H9 (cell line): ENCODE measurements around the gene NOS3. TPM values are rescaled to one million over a fixed set of nuclear protein-coding genes. Genes with fewer than 3 reads are reported as not detected.

Experiments used
- DNase-seq: peaks from one replicate; pipeline ENCODE4 v3.0.0-alpha.2; 2017
- H2AFZ ChIP-seq: one replicate; pipeline ENCODE4 v1.6.1; 2013; ENCODE audit warnings: mild to moderate bottlenecking, low read length, control low read depth, moderate library complexity
- H2AK5ac ChIP-seq: 2 replicates; pipeline ENCODE4 v1.6.1; 2013; ENCODE audit warnings: low read length, control low read depth, mixed read lengths; ENCODE audit not compliant: insufficient read length
- H2BK120ac ChIP-seq: one replicate; pipeline ENCODE4 v1.6.1; 2013; ENCODE audit warnings: low read depth, mild to moderate bottlenecking, low read length, control low read depth, inconsistent platforms; ENCODE audit not compliant: poor library complexity, severe bottlenecking
- H2BK12ac ChIP-seq: 2 replicates; pipeline ENCODE4 v1.6.1; 2013; ENCODE audit warnings: low read length, control low read depth, mixed read lengths, low read depth; ENCODE audit not compliant: insufficient read length
- H2BK15ac ChIP-seq: 2 replicates; pipeline ENCODE4 v1.6.1; 2013; ENCODE audit warnings: low read depth, low read length, control low read depth
- H2BK20ac ChIP-seq: one replicate; pipeline ENCODE4 v1.6.1; 2013; ENCODE audit warnings: low read depth, mild to moderate bottlenecking, low read length, control low read depth, inconsistent platforms; ENCODE audit not compliant: poor library complexity, severe bottlenecking
- H2BK5ac ChIP-seq: 2 replicates; pipeline ENCODE4 v1.6.1; 2013; ENCODE audit warnings: low read length, control low read depth, mixed read lengths; ENCODE audit not compliant: insufficient read length
- H3K14ac ChIP-seq: 2 replicates; pipeline ENCODE4 v1.6.1; 2013; ENCODE audit warnings: low read length, control low read depth; ENCODE audit not compliant: insufficient read depth
- H3K18ac ChIP-seq: 2 replicates; pipeline ENCODE4 v1.6.1; 2013; ENCODE audit warnings: low read depth, mild to moderate bottlenecking, mixed read lengths, low read length, control low read depth; ENCODE audit not compliant: insufficient read length
- H3K23ac ChIP-seq: 2 replicates; pipeline ENCODE4 v1.6.1; 2013; ENCODE audit warnings: low read length, control low read depth, mixed read lengths, low read depth; ENCODE audit not compliant: insufficient read length
- H3K23me2 ChIP-seq: 2 replicates; pipeline ENCODE4 v1.6.1; 2013; ENCODE audit warnings: low read depth, mild to moderate bottlenecking, mixed read lengths, low read length, control low read depth; ENCODE audit not compliant: insufficient read length, poor library complexity, severe bottlenecking
- H3K27ac ChIP-seq: 2 replicates; pipeline ENCODE4 v1.5.1; 2013; ENCODE audit warnings: low read length, control low read depth, mixed read lengths, low read depth; ENCODE audit not compliant: insufficient read length
- H3K27me3 ChIP-seq: 2 replicates; pipeline ENCODE4 v1.6.1; 2013; ENCODE audit warnings: low read length, control low read depth, inconsistent platforms; ENCODE audit not compliant: insufficient read depth
- H3K4ac ChIP-seq: 2 replicates; pipeline ENCODE4 v1.6.1; 2013; ENCODE audit warnings: low read depth, mild to moderate bottlenecking, control low read depth, inconsistent platforms, low read length, moderate library complexity
- H3K4me1 ChIP-seq: 2 replicates; pipeline ENCODE4 v1.6.1; 2013; ENCODE audit warnings: low read length, control low read depth, inconsistent platforms; ENCODE audit not compliant: insufficient read depth
- H3K4me2 ChIP-seq: 2 replicates; pipeline ENCODE4 v1.6.1; 2013; ENCODE audit warnings: low read length, control low read depth, mixed read lengths; ENCODE audit not compliant: insufficient read length, insufficient read depth
- H3K56ac ChIP-seq: 2 replicates; pipeline ENCODE4 v1.6.1; 2013; ENCODE audit warnings: low read depth, mild to moderate bottlenecking, mixed read lengths, low read length, control low read depth; ENCODE audit not compliant: insufficient read length
- H3K79me1 ChIP-seq: 2 replicates; pipeline ENCODE4 v1.6.1; 2013; ENCODE audit warnings: low read depth, mild to moderate bottlenecking, moderate library complexity, low read length, control low read depth, inconsistent platforms; ENCODE audit not compliant: insufficient read depth, poor library complexity, severe bottlenecking
- H3K79me2 ChIP-seq: 2 replicates; pipeline ENCODE4 v1.6.1; 2013; ENCODE audit warnings: low read length, control low read depth, inconsistent platforms; ENCODE audit not compliant: insufficient read depth
- H3K9ac ChIP-seq: 2 replicates; pipeline ENCODE4 v1.6.1; 2013; ENCODE audit warnings: low read length, control low read depth, mixed read lengths; ENCODE audit not compliant: insufficient read length; ENCODE audit errors: extremely low read depth
- H3K9me3 ChIP-seq: one replicate; pipeline ENCODE4 v1.6.1; 2013; ENCODE audit warnings: low read depth, low read length, inconsistent platforms; ENCODE audit not compliant: control insufficient read depth
- H3T11ph ChIP-seq: one replicate; pipeline ENCODE4 v1.6.1; 2013; ENCODE audit warnings: mild to moderate bottlenecking, low read length, control low read depth, inconsistent platforms
- H4K20me1 ChIP-seq: one replicate; pipeline ENCODE4 v1.6.1; 2013; ENCODE audit not compliant: control insufficient read depth, insufficient read length, insufficient read depth
- H4K5ac ChIP-seq: 2 replicates; pipeline ENCODE4 v1.6.1; 2013; ENCODE audit warnings: low read depth, mild to moderate bottlenecking, mixed read lengths, low read length, control low read depth; ENCODE audit not compliant: insufficient read length
- H4K8ac ChIP-seq: replicated peaks from 2 replicates; pipeline ENCODE4 v1.6.1; 2013; ENCODE audit warnings: low read length, control low read depth, mixed read lengths, low read depth; ENCODE audit not compliant: insufficient read length
- H4K91ac ChIP-seq: 2 replicates; pipeline ENCODE4 v1.6.1; 2013; ENCODE audit warnings: low read depth, mild to moderate bottlenecking, moderate library complexity, mixed read lengths, low read length, control low read depth; ENCODE audit not compliant: insufficient read length
- H3K27ac Mint-ChIP-seq, 3 experiments: 2 replicates in 2 of 3; 3 replicates in 1 of 3; pipeline ENCODE4 v1.8.0; 2020 to 2021; ENCODE audit warnings: mixed read lengths in 3 of 3, mild to moderate bottlenecking in 1 of 3, moderate library complexity in 1 of 3
- H3K27me3 Mint-ChIP-seq: 2 replicates; pipeline ENCODE4 v1.8.0; 2021; ENCODE audit warnings: low read depth, mild to moderate bottlenecking, moderate library complexity, mixed read lengths
- H3K36me3 Mint-ChIP-seq, 3 experiments: 2 replicates in 2 of 3; 3 replicates in 1 of 3; pipeline ENCODE4 v1.8.0; 2020 to 2021; ENCODE audit warnings: low read depth in 3 of 3, mixed read lengths in 3 of 3; ENCODE audit not compliant: insufficient read depth in 1 of 3
- H3K4me1 Mint-ChIP-seq, 2 experiments: 2 replicates each; pipeline ENCODE4 v1.8.0; 2020; ENCODE audit warnings: mixed read lengths in 2 of 2
- H3K4me3 Mint-ChIP-seq, 2 experiments: 2 replicates in 1 of 2; 3 replicates in 1 of 2; pipeline ENCODE4 v1.8.0; 2020 to 2021; ENCODE audit warnings: mild to moderate bottlenecking in 2 of 2, mixed read lengths in 2 of 2, moderate library complexity in 1 of 2
- H3K9me3 Mint-ChIP-seq, 2 experiments: 2 replicates in 1 of 2; 3 replicates in 1 of 2; pipeline ENCODE4 v1.8.0; 2020; ENCODE audit warnings: mild to moderate bottlenecking in 2 of 2, mixed read lengths in 2 of 2, moderate library complexity in 1 of 2
- WGBS: extraction: QIAGEN DNeasy Blood & Tissue Kit; methylation state at CpG from one replicate; pipeline ENCODE4 v1.1.7; 2013; ENCODE audit warnings: missing lambda C conversion rate, low lambda C conversion rate, mixed read lengths; ENCODE audit not compliant: insufficient read length; ENCODE audit errors: extremely low coverage; 5-methylcytosine and 5-hydroxymethylcytosine counted together
- total RNA-seq: library from RNA; stranded (reverse); gene quantifications from 2 replicates; pipeline ENCODE4 v1.2.1, GENCODE V29; 2021
- TF ChIP-seq, protein P1 (sequence below): fragments of 200-600 bp; sonication (generic); conservative IDR thresholded peaks from 3 replicates; pipeline ENCODE4 v1.8.0; 2021; ENCODE audit warnings: antibody characterized with exemption, mild to moderate bottlenecking

The NOS3 gene
- total RNA-seq, 1 experiment from 2014 or later: 4.5 TPM

DNA sequence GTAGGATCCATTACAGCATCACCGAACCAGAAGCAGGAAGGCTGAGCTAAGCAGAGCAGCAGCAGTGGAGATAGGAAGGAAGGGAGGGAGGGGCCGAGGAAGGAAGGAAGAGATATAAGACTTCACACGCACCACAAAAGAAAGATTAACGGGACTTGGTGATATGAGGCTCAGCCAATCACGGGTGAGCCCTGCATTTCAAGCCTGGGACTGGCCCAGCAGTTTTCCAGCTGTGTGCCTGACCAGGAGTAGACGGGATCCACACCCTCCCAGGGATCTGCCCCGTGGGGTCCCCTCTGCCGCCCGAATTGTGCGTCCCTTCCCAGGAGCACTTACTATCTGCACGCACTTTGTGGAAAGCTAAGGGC is 17.3 kb downstream of the NOS3 start:
- Histone ChIP-seq H2AFZ (no peak overlapping the region), H2BK5ac (no peak overlapping the region), H3K79me2 (no peaks in the 10 kb centered on the region), H4K20me1 (no peaks in the 10 kb centered on the region), H3K27me3 (no peaks in the 10 kb centered on the region), H3K23me2 (peaks cover 6% of the 10 kb centered on the region), H3K27ac (no peak overlapping the region), H4K8ac (no peak overlapping the region), H4K5ac (no peak overlapping the region), H3T11ph (no peak overlapping the region), H3K4me2 (peak overlapping the region; percentile 11), H3K79me1 (no peaks in the 10 kb centered on the region), H2BK20ac (no peak overlapping the region), H3K9me3 (no peaks in the 10 kb centered on the region), H3K23ac (no peak overlapping the region), H2AK5ac (no peak overlapping the region), H3K9ac (no peak overlapping the region), H3K18ac (no peak overlapping the region), H2BK12ac (no peak overlapping the region), H2BK120ac (no peak overlapping the region), H2BK15ac (no peak overlapping the region), H4K91ac (no peak overlapping the region), H3K56ac (no peak overlapping the region), H3K14ac (no peak overlapping the region), H3K4ac (no peak overlapping the region), H3K4me1 (peaks cover 4% of the 10 kb centered on the region; the same call in 1 of the 2 replicates)
- H3K27me3 Mint-ChIP-seq: peaks cover 23% of the 10 kb centered on the region
- H3K4me3 Mint-ChIP-seq: peak overlapping the region; percentile 38 to 41; a peak in 3 of 5 replicates
- no CpG with 5 or more reads among the region's 11 CpGs for WGBS
- peak overlapping the region in 1 of 3 experiments; percentile 12; a peak in 1 of 7 replicates for H3K27ac Mint-ChIP-seq
- H3K9me3 Mint-ChIP-seq: no peaks in the 10 kb centered on the region
- TF ChIP-seq, protein P1, sequence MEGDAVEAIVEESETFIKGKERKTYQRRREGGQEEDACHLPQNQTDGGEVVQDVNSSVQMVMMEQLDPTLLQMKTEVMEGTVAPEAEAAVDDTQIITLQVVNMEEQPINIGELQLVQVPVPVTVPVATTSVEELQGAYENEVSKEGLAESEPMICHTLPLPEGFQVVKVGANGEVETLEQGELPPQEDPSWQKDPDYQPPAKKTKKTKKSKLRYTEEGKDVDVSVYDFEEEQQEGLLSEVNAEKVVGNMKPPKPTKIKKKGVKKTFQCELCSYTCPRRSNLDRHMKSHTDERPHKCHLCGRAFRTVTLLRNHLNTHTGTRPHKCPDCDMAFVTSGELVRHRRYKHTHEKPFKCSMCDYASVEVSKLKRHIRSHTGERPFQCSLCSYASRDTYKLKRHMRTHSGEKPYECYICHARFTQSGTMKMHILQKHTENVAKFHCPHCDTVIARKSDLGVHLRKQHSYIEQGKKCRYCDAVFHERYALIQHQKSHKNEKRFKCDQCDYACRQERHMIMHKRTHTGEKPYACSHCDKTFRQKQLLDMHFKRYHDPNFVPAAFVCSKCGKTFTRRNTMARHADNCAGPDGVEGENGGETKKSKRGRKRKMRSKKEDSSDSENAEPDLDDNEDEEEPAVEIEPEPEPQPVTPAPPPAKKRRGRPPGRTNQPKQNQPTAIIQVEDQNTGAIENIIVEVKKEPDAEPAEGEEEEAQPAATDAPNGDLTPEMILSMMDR: no peak
- peak; percentile 40 for DNase-seq
- H3K36me3 Mint-ChIP-seq: peaks cover 0 to 1% (median 0%) of the 10 kb centered on the region in 3 experiments; a peak in 1 of 7 replicates
- peaks cover 21 to 42% of the 10 kb centered on the region in 2 experiments for H3K4me1 Mint-ChIP-seq
